ENCODE data around the gene IGF2BP2. TPM values are rescaled to one million over a fixed set of nuclear protein-coding genes. Genes with fewer than 3 reads are reported as not detected.

Gene IGF2BP2
- total and polyA plus RNA-seq, 2 of the 8 experiments (the other 6 are each of a cell fraction or from before 2014, with no cell fraction given): 7.4 to 121 TPM

DNA sequence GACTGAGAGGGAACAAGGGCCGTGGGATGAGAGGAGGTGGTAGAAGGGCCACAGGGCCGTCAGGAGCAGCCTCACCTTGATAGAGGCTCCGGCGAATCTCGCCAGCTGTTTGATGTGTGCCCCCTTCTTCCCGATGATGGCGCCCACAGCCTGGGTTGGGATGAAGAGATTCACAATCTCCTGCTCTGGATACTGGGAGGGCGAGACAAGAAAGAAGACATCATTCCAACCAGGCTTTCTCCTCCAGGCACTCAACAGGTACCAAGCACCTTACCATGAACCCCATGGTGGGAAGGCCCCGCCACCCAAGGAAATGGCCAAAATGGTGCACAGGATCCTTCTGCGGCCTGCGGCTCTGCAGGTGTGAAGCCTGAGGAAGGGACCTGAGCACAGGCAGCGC is 167.6 kb downstream of the IGF2BP2 start:
- no peak overlapping the region for H4K8ac ChIP-seq (ENCODE audit: extremely low read depth, insufficient read depth, low read length)
- no peak overlapping the region for H3K9ac ChIP-seq (replicated peaks in 1 of 4; ENCODE audit: extremely low read depth in 1 of 4, low read depth in 3 of 4, low read length in 3 of 4)
- H3K27ac ChIP-seq (ENCODE audit: low read depth, low read length): no peak overlapping the region
- no peak overlapping the region for H2BK5ac ChIP-seq (ENCODE audit: low read depth, low read length)
- no peak overlapping the region for H3K4me2 ChIP-seq (ENCODE audit: insufficient read depth in 1 of 2, low read depth in 2 of 2, low read length in 2 of 2)
- H3K23ac ChIP-seq (ENCODE audit: insufficient read length): no peak overlapping the region
- POLR2A ChIA-PET (ENCODE audit: partially characterized antibody): interaction anchor here (0.6 to 2.1 kb wide), 4 partner anchors 9 to 231 kb away, joined by 3 to 5 read pairs (median 3); no protein-coding TSS in a partner anchor
- no peaks in the 10 kb centered on the region for H3K79me1 ChIP-seq (ENCODE audit: low read depth, low read length)
- no peak overlapping the region for H3K4me3 ChIP-seq (ENCODE audit: extremely low read depth in 1 of 4, insufficient read depth in 2 of 4, low read depth in 3 of 4, low read length in 4 of 4)
- no peak overlapping the region for H3K4ac ChIP-seq (replicated peaks; ENCODE audit: insufficient read length, low read depth, low read length)
- no peak overlapping the region for H2BK12ac ChIP-seq (ENCODE audit: low read depth, low read length)
- H3K4me1 ChIP-seq (replicated peaks in 1 of 4; ENCODE audit: control insufficient read depth in 3 of 4, insufficient read depth in 4 of 4, low read length in 3 of 4): peaks cover 0 to 3% (median under 1%) of the 10 kb centered on the region in 4 experiments; a peak in 3 of 7 replicates
- CTCF ChIA-PET (ENCODE audit: partially characterized antibody): interaction anchor here (1.0 to 6.9 kb wide), 6 partner anchors 10 to 287 kb away, joined by 3 to 67 read pairs (median 4); no protein-coding TSS in a partner anchor
- no peaks in the 10 kb centered on the region for H3K23me2 ChIP-seq (ENCODE audit: low read depth, low read length)
- H2AFZ ChIP-seq (ENCODE audit: low read length): no peak overlapping the region
- H4K5ac ChIP-seq (ENCODE audit: insufficient read length, low read depth, low read length): no peak overlapping the region
- H2BK20ac ChIP-seq (ENCODE audit: low read length): no peak overlapping the region
- H3K79me2 ChIP-seq (ENCODE audit: control insufficient read depth in 1 of 2, insufficient read depth in 2 of 2, low read length in 2 of 2): no peaks in the 10 kb centered on the region
- FAIRE-seq (no peak), DNase-seq (ENCODE audit: low read depth in 1 of 2, low spot score in 2 of 2) (no peak)
- H2BK15ac ChIP-seq (ENCODE audit: low read length): no peak overlapping the region
- H3K27me3 ChIP-seq (replicated peaks in 1 of 4; ENCODE audit: control insufficient read depth in 3 of 4, extremely low read depth in 1 of 4, insufficient read depth in 3 of 4, low read length in 3 of 4): no peaks in the 10 kb centered on the region
- no peak overlapping the region for H3K18ac ChIP-seq (ENCODE audit: extremely low read depth, low read length)
- H3K9me3 ChIP-seq (ENCODE audit: insufficient read depth in 2 of 2, low read depth in 1 of 2, low read length in 1 of 2): no peaks in the 10 kb centered on the region
- H3K36me3 ChIP-seq (ENCODE audit: control insufficient read depth in 2 of 4, insufficient read depth in 4 of 4, low read length in 3 of 4): peaks cover 13 to 62% (median 37%) of the 10 kb centered on the region in 4 experiments
- H3K56ac ChIP-seq (replicated peaks; ENCODE audit: insufficient read length, low read depth, low read length): no peak overlapping the region
- no peak overlapping the region for H2BK120ac ChIP-seq (replicated peaks; ENCODE audit: low read depth, low read length)
- TF ChIP-seq POLR2AphosphoS5 (IDR thresholded peaks at IDR 0.05; ENCODE audit: low read depth, low read length) (no peak), EGR1 (IDR thresholded peaks at IDR 0.05; ENCODE audit: borderline replicate concordance, low read depth, low read length) (no peak), SP1 (IDR thresholded peaks at IDR 0.05; ENCODE audit: low read depth, low read length) (no peak), RAD21 (IDR thresholded peaks at IDR 0.05 in 1 of 2, conservative IDR thresholded peaks at IDR 0.05 in 1 of 2; ENCODE audit: low read depth in 2 of 2, low read length in 2 of 2) (no peak), CREB1 (IDR thresholded peaks at IDR 0.05) (no peak), CTBP2 (IDR thresholded peaks at IDR 0.05; ENCODE audit: borderline replicate concordance, insufficient read depth, insufficient read length, low read length) (no peak), RNF2 (IDR thresholded peaks at IDR 0.05; ENCODE audit: borderline replicate concordance, low read depth, low read length, missing control alignments, poor library complexity, severe bottlenecking) (no peak), ASH2L (IDR thresholded peaks at IDR 0.05; ENCODE audit: low read length) (no peak), MAFK (IDR thresholded peaks at IDR 0.05; ENCODE audit: low read depth, low read length) (no peak), RBBP5 (IDR thresholded peaks at IDR 0.05; ENCODE audit: borderline replicate concordance, low read depth, low read length) (no peak), RXRA (IDR thresholded peaks at IDR 0.05; ENCODE audit: insufficient read depth, low read depth, low read length) (no peak), SIRT6 (IDR thresholded peaks at IDR 0.05; ENCODE audit: low read length) (no peak), RFX5 (IDR thresholded peaks at IDR 0.05; ENCODE audit: borderline replicate concordance, low read depth, low read length) (no peak), BCL11A (IDR thresholded peaks at IDR 0.05; ENCODE audit: low read depth in 2 of 2, low read length in 2 of 2) (no peak)
- no peak overlapping the region for H4K91ac ChIP-seq (replicated peaks; ENCODE audit: insufficient read length, low read length)
- peaks cover 0 to 3% of the 10 kb centered on the region in 2 experiments for H4K20me1 ChIP-seq (replicated peaks in 1 of 2; ENCODE audit: control insufficient read depth in 1 of 2, insufficient read depth in 2 of 2, low read length in 2 of 2)
- 92% methylated on average over 12 of the region's 12 CpGs; no CpG with 5 or more reads in 1 of the 2 experiments for WGBS, 2 experiments (ENCODE audit: extremely low coverage in 1 of 2, insufficient coverage in 1 of 2, insufficient read length in 1 of 2, insufficient replicate concordance in 2 of 2, low coverage in 1 of 2, low lambda C conversion rate in 2 of 2, missing lambda C conversion rate in 1 of 2)
- H2AK5ac ChIP-seq (ENCODE audit: low read depth, low read length): no peak overlapping the region
- no peak overlapping the region for H3K14ac ChIP-seq (ENCODE audit: insufficient read length)

Measured in H1 (cell line).